GM12878 (cell line): ENCODE data around the gene COL9A1. TPM values are rescaled to one million over a fixed set of nuclear protein-coding genes. Genes with fewer than 3 reads are reported as not detected.

Experiments used
- ATAC-seq: fragments of 200-7000 bp; cut with Tn5 transposase; 3 replicates; pipeline ENCODE4 v1.9.1; 2020; ENCODE audit warnings: mild to moderate bottlenecking, moderate library complexity
- BruUV-seq: library from RNA; stranded (reverse); fragments of 400-500 nt; replicated peaks from 2 replicates; lab custom pipeline; 2021; lab: Mats Ljungman, UMichigan
- CTCF ChIA-PET: fragments of 300-600 bp; sonication (Branson Sonifier 250); formaldehyde crosslinking; extraction: SDS; loops from one replicate; lab custom pipeline; 2021; ENCODE audit warnings: inconsistent platforms; lab: Yijun Ruan, JAX
- POLR2A ChIA-PET: fragments of 350-600 bp; formaldehyde crosslinking; extraction: SDS; loops from one replicate; lab custom pipeline; 2021; ENCODE audit warnings: inconsistent platforms; lab: Charles Lee
- RAD21 ChIA-PET: fragments of 300-600 bp; sonication (Branson Sonifier 250); formaldehyde crosslinking; loops from one replicate; lab custom pipeline; 2023; ENCODE audit warnings: antibody characterized with exemption; ENCODE audit not compliant: unreplicated experiment; lab: Charles Lee
- SMC1A ChIA-PET: fragments of 300-600 bp; sonication (Branson Sonifier 250); formaldehyde crosslinking; loops from one replicate; lab custom pipeline; 2023; ENCODE audit not compliant: unreplicated experiment, uncharacterized antibody; lab: Charles Lee
- DNase-seq: peaks from one replicate; pipeline ENCODE4 v3.0.0-alpha.2; 2011; ENCODE audit warnings: low read depth, low spot score
- FAIRE-seq: peaks from 3 replicates; lab custom pipeline; 2011; peaks lifted over from hg19 to GRCh38; lab: Jason Lieb, UNC
- H2AFZ ChIP-seq: 2 replicates; pipeline ENCODE4 v1.6.0; 2011; ENCODE audit warnings: low read depth, low read length, control low read depth; ENCODE audit not compliant: control insufficient read depth
- H3K27ac ChIP-seq: 2 replicates; pipeline ENCODE4 v1.5.1; 2011; ENCODE audit warnings: control low read depth; ENCODE audit not compliant: control insufficient read depth, insufficient read depth
- H3K27me3 ChIP-seq, 2 experiments: replicated peaks in 1 of 2; 2 replicates each; pipeline versions ENCODE4 v1.6.0 to v1.6.1; 2011; ENCODE audit warnings: low read length in 1 of 2; ENCODE audit not compliant: control insufficient read depth in 2 of 2, insufficient read depth in 2 of 2
- H3K36me3 ChIP-seq, 2 experiments: 2 replicates each; pipeline ENCODE4 v1.5.1; 2011; ENCODE audit warnings: low read length in 1 of 2; ENCODE audit not compliant: control insufficient read depth in 2 of 2, insufficient read depth in 2 of 2
- H3K4me1 ChIP-seq: 2 replicates; pipeline ENCODE4 v1.6.1; 2011; ENCODE audit warnings: mild to moderate bottlenecking, low read length, moderate library complexity, mixed read lengths; ENCODE audit not compliant: control insufficient read depth, insufficient read depth
- H3K4me2 ChIP-seq: 2 replicates; pipeline ENCODE4 v1.6.0; 2011; ENCODE audit warnings: control low read depth; ENCODE audit not compliant: control insufficient read depth, insufficient read depth
- H3K4me3 ChIP-seq: fragments of 200-600 bp; sonication (generic); 2 replicates; pipeline ENCODE4 v1.5.1; 2016
- H3K79me2 ChIP-seq: 2 replicates; pipeline ENCODE4 v1.6.0; 2011; ENCODE audit warnings: low read length; ENCODE audit not compliant: control insufficient read depth, insufficient read depth
- H3K9ac ChIP-seq: 2 replicates; pipeline ENCODE4 v1.8.0; 2011; ENCODE audit warnings: low read length, control low read depth, mixed read lengths; ENCODE audit not compliant: control insufficient read depth, insufficient read depth
- H3K9me3 ChIP-seq: replicated peaks from 3 replicates; pipeline ENCODE4 v1.5.1; 2011; ENCODE audit warnings: mild to moderate bottlenecking, low read length; ENCODE audit not compliant: control insufficient read depth, insufficient read depth
- H4K20me1 ChIP-seq: 2 replicates; pipeline ENCODE4 v1.6.0; 2011; ENCODE audit not compliant: control insufficient read depth, insufficient read depth
- BCL11A ChIP-seq: IDR thresholded peaks from 2 replicates; pipeline ENCODE4 v1.6.1; 2011; ENCODE audit warnings: low read depth, low read length
- CEBPB ChIP-seq, 2 experiments: fragments of 150-350 bp in 1 of 2; IDR thresholded peaks; 2 replicates each; pipeline ENCODE4 v1.6.1; 2012 to 2014; ENCODE audit warnings: low read depth in 2 of 2, low read length in 2 of 2, borderline replicate concordance in 1 of 2, inconsistent platforms in 1 of 2
- DPF2 ChIP-seq: fragments of 450-650 bp; IDR thresholded peaks from 2 replicates; pipeline ENCODE4 v1.6.1; 2017; ENCODE audit warnings: mild to moderate bottlenecking
- EED ChIP-seq: sonication (generic); IDR thresholded peaks from 2 replicates; pipeline ENCODE4 v1.6.1; 2016; ENCODE audit warnings: antibody characterized with exemption, low read depth
- JUND ChIP-seq: IDR thresholded peaks from 2 replicates; pipeline ENCODE4 v1.6.1; 2012; ENCODE audit warnings: low read depth, mild to moderate bottlenecking, low read length, improper control_type of control experiment, moderate library complexity
- KDM1A ChIP-seq: fragments of 200-600 bp; sonication (generic); IDR thresholded peaks from 2 replicates; pipeline ENCODE4 v1.6.1; 2016; ENCODE audit warnings: borderline replicate concordance
- MEF2B ChIP-seq: fragments of 450-650 bp; IDR thresholded peaks from 2 replicates; pipeline ENCODE4 v1.6.1; 2018; ENCODE audit warnings: mild to moderate bottlenecking, moderate library complexity; ENCODE audit not compliant: partially characterized antibody, poor library complexity, severe bottlenecking
- MTA2 ChIP-seq: fragments of 450-650 bp; IDR thresholded peaks from 2 replicates; pipeline ENCODE4 v1.6.1; 2016; ENCODE audit warnings: low read depth, mild to moderate bottlenecking, moderate library complexity
- RAD21 ChIP-seq: IDR thresholded peaks from 2 replicates; pipeline ENCODE4 v1.6.1; 2011; ENCODE audit warnings: mild to moderate bottlenecking, low read depth, low read length, moderate library complexity; ENCODE audit not compliant: insufficient read depth
- SMAD5 ChIP-seq: IDR thresholded peaks from 2 replicates; pipeline ENCODE4 v1.6.1; 2016; ENCODE audit warnings: antibody characterized with exemption, low read depth
- TCF7 ChIP-seq: IDR thresholded peaks from 2 replicates; pipeline ENCODE4 v1.6.1; 2014; ENCODE audit warnings: antibody characterized with exemption, borderline replicate concordance
- WGBS: methylation state at CpG from one replicate; pipeline ENCODE4 v1.1.6; 2016; ENCODE audit warnings: low lambda C conversion rate; ENCODE audit not compliant: insufficient replicate concordance, insufficient coverage; ENCODE audit errors: missing lambda C conversion rate; 5-methylcytosine and 5-hydroxymethylcytosine counted together
- in situ Hi-C: fragments of 300-500 bp; cut with MboI; formaldehyde crosslinking; loops from 9 replicates; pipeline ENCODE4 v1.14.3; 2018; ENCODE audit warnings: mixed read lengths
- intact Hi-C: fragments of 100-400 bp; cut with micrococcal nuclease; formaldehyde crosslinking; loops from one replicate; pipeline ENCODE4 v1.14.2; 2022; ENCODE audit not compliant: unreplicated experiment
- polyA plus RNA-seq, 11 experiments: library from polyadenylated mRNA; depleted of rRNA in 4 of 11; unstranded in 6 of 11; stranded (reverse) in 5 of 11; fragments of >200 nt; fragmentation: Nextera tagmentation in 4 of 11; fragmentation: Illumina TruSeq in 1 of 11; extraction: Ambion mirVana in 4 of 11; extraction: Trizol in 1 of 11; gene quantifications; 1 replicate in 1 of 11; 2 replicates in 10 of 11; pipeline versions ENCODE4 v1.2.1 to v1.2.3, GENCODE V29; 2011 to 2016; ENCODE audit warnings: inconsistent platforms in 2 of 11, missing spikeins in 2 of 11, low read depth in 1 of 11
- total RNA-seq, 4 experiments: library from RNA; depleted of rRNA in 3 of 4; stranded (reverse); fragments of >200 nt in 3 of 4; fragmentation: Illumina TruSeq in 1 of 4; extraction: Trizol in 1 of 4; gene quantifications; 2 replicates each; pipeline versions ENCODE4 v1.2.1 to v1.2.3, GENCODE V29; 2013 to 2021
- TF ChIP-seq, protein P1 (sequence below): fragments of 450-650 bp; IDR thresholded peaks from 2 replicates; pipeline ENCODE4 v1.6.1; 2018; ENCODE audit warnings: borderline replicate concordance, mild to moderate bottlenecking; ENCODE audit not compliant: partially characterized antibody
- TF ChIP-seq, protein P2 (sequence below): fragments of 450-650 bp; formaldehyde crosslinking; IDR thresholded peaks from 2 replicates; pipeline ENCODE4 v1.5.0; 2022; ENCODE audit warnings: mild to moderate bottlenecking, missing genetic modification characterization
- TF ChIP-seq, protein P3 (sequence below): fragments of 450-650 bp; IDR thresholded peaks from 2 replicates; pipeline ENCODE4 v1.6.1; 2016; ENCODE audit warnings: mild to moderate bottlenecking

The COL9A1 gene
- total and polyA plus RNA-seq, 10 of the 15 experiments (the other 5 are each of a cell fraction or from before 2014, with no cell fraction given), result not detected

DNA sequence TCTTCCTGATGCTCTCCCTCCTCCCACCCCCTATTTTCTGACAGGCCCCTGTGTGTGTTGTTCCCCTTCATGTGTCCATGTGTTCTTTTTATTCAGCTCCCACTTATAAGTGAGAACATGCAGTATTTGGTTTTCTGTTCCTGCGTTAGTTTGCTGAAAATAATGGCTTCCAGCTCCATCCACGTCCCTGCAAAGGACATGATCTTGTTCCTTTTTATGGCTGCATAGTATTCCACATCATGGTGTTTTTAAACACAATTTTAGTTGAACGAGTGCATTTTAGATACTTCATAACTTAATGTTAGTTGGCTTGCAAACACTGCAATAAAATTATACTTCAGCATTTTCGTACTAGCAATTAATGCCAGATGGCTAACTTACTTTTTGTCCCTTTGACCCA is 28.5 kb downstream of the COL9A1 start:
- POLR2A ChIA-PET, result no interaction called here
- FAIRE-seq (no peak), ATAC-seq (no peak)
- H3K4me3 ChIP-seq, result no peak overlapping the region
- in situ Hi-C loops (no loop called here), intact Hi-C loops (no loop called here)
- no peaks in the 10 kb centered on the region for H3K9me3 ChIP-seq
- CTCF ChIA-PET, result interaction anchor here (1.7 kb wide), 1 partner anchor 21 kb away, joined by 3 read pairs; no protein-coding TSS in a partner anchor
- no peak overlapping the region for H3K9ac ChIP-seq
- H3K36me3 ChIP-seq, result no peaks in the 10 kb centered on the region
- H3K27ac ChIP-seq, result no peak overlapping the region
- RAD21 ChIA-PET, result no interaction called here
- TF ChIP-seq EED (no peak), CEBPB (IDR thresholded peaks at IDR 0.05; ENCODE audit: borderline replicate concordance in 1 of 2, low read depth in 2 of 2, low read length in 2 of 2) (no peak), KDM1A (no peak), SMAD5 (no peak), RAD21 (no peak), DPF2 (no peak), MTA2 (no peak), TCF7 (no peak), MEF2B (no peak), BCL11A (no peak), JUND (no peak)
- TF ChIP-seq, protein P1, sequence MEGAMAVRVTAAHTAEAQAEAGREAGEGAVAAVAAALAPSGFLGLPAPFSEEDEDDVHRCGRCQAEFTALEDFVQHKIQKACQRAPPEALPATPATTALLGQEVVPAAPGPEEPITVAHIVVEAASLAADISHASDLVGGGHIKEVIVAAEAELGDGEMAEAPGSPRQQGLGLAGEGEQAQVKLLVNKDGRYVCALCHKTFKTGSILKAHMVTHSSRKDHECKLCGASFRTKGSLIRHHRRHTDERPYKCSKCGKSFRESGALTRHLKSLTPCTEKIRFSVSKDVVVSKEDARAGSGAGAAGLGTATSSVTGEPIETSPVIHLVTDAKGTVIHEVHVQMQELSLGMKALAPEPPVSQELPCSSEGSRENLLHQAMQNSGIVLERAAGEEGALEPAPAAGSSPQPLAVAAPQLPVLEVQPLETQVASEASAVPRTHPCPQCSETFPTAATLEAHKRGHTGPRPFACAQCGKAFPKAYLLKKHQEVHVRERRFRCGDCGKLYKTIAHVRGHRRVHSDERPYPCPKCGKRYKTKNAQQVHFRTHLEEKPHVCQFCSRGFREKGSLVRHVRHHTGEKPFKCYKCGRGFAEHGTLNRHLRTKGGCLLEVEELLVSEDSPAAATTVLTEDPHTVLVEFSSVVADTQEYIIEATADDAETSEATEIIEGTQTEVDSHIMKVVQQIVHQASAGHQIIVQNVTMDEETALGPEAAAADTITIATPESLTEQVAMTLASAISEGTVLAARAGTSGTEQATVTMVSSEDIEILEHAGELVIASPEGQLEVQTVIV, result no peak
- TF ChIP-seq, protein P2, sequence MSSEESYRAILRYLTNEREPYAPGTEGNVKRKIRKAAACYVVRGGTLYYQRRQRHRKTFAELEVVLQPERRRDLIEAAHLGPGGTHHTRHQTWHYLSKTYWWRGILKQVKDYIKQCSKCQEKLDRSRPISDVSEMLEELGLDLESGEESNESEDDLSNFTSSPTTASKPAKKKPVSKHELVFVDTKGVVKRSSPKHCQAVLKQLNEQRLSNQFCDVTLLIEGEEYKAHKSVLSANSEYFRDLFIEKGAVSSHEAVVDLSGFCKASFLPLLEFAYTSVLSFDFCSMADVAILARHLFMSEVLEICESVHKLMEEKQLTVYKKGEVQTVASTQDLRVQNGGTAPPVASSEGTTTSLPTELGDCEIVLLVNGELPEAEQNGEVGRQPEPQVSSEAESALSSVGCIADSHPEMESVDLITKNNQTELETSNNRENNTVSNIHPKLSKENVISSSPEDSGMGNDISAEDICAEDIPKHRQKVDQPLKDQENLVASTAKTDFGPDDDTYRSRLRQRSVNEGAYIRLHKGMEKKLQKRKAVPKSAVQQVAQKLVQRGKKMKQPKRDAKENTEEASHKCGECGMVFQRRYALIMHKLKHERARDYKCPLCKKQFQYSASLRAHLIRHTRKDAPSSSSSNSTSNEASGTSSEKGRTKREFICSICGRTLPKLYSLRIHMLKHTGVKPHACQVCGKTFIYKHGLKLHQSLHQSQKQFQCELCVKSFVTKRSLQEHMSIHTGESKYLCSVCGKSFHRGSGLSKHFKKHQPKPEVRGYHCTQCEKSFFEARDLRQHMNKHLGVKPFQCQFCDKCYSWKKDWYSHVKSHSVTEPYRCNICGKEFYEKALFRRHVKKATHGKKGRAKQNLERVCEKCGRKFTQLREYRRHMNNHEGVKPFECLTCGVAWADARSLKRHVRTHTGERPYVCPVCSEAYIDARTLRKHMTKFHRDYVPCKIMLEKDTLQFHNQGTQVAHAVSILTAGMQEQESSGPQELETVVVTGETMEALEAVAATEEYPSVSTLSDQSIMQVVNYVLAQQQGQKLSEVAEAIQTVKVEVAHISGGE (CRISPR knock-in tag), result no peak
- TF ChIP-seq, protein P3, sequence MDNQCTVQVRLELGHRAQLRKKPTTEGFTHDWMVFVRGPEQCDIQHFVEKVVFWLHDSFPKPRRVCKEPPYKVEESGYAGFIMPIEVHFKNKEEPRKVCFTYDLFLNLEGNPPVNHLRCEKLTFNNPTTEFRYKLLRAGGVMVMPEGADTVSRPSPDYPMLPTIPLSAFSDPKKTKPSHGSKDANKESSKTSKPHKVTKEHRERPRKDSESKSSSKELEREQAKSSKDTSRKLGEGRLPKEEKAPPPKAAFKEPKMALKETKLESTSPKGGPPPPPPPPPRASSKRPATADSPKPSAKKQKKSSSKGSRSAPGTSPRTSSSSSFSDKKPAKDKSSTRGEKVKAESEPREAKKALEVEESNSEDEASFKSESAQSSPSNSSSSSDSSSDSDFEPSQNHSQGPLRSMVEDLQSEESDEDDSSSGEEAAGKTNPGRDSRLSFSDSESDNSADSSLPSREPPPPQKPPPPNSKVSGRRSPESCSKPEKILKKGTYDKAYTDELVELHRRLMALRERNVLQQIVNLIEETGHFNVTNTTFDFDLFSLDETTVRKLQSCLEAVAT, result no peak
- TF ChIP-seq, all 136 proteins: peak for 0
- SMC1A ChIA-PET, result no interaction called here
- Histone ChIP-seq H3K27me3 (no peaks in the 10 kb centered on the region; a peak in 1 of 4 replicates), H3K4me1 (no peaks in the 10 kb centered on the region; the same call in 1 of the 2 replicates), H2AFZ (no peak overlapping the region), H3K79me2 (no peaks in the 10 kb centered on the region), H4K20me1 (no peaks in the 10 kb centered on the region), H3K4me2 (no peak overlapping the region)
- 23% methylated on average over 4 of the region's 4 CpGs for WGBS
- no peak for DNase-seq
- BruUV-seq, result no TSS peak
